Hepatocyte (in vitro differentiated cells): ENCODE data around the gene DHRS1. TPM values are rescaled to one million over a fixed set of nuclear protein-coding genes. Genes with fewer than 3 reads are reported as not detected.
"Not testable (repeated sequence)": the region's sequence is repeated elsewhere in the genome, so short reads cannot be mapped to it uniquely, and the experiment has no call there.

Experiments used
- DNase-seq: peaks from one replicate; pipeline ENCODE4 v3.0.0-alpha.2; 2016; ENCODE audit warnings: low spot score
- H2AFZ ChIP-seq: fragments of 200-600 bp; sonication (generic); 2 replicates; pipeline ENCODE4 v1.6.0; 2016; ENCODE audit warnings: antibody characterized with exemption, mild to moderate bottlenecking
- H3K27ac ChIP-seq: fragments of 200-600 bp; sonication (generic); 2 replicates; pipeline ENCODE4 v1.5.1; 2016; ENCODE audit warnings: mild to moderate bottlenecking
- H3K27me3 ChIP-seq: fragments of 200-600 bp; sonication (generic); 2 replicates; pipeline ENCODE4 v1.6.1; 2016
- H3K36me3 ChIP-seq: fragments of 200-600 bp; sonication (generic); replicated peaks from 2 replicates; pipeline ENCODE4 v1.5.1; 2016; ENCODE audit warnings: low read depth; ENCODE audit not compliant: insufficient read depth
- H3K4me1 ChIP-seq: fragments of 200-600 bp; sonication (generic); 2 replicates; pipeline ENCODE4 v1.5.1; 2016; ENCODE audit warnings: mild to moderate bottlenecking, moderate library complexity; ENCODE audit not compliant: insufficient read depth
- H3K4me2 ChIP-seq: fragments of 200-600 bp; sonication (generic); 2 replicates; pipeline ENCODE4 v1.6.0; 2016
- H3K4me3 ChIP-seq: fragments of 200-600 bp; sonication (generic); 2 replicates; pipeline ENCODE4 v1.5.1; 2016; ENCODE audit warnings: mild to moderate bottlenecking
- H3K79me2 ChIP-seq: fragments of 200-600 bp; sonication (generic); 2 replicates; pipeline ENCODE4 v1.6.0; 2017; ENCODE audit warnings: mild to moderate bottlenecking
- H3K9me2 ChIP-seq: fragments of 200-600 bp; sonication (generic); replicated peaks from 2 replicates; pipeline ENCODE4 v1.6.0; 2017; ENCODE audit warnings: mild to moderate bottlenecking; ENCODE audit not compliant: insufficient read depth
- H3K9me3 ChIP-seq: fragments of 200-600 bp; sonication (generic); 2 replicates; pipeline ENCODE4 v1.5.1; 2016; ENCODE audit warnings: low read depth, mild to moderate bottlenecking
- H4K20me1 ChIP-seq: fragments of 200-600 bp; sonication (generic); 2 replicates; pipeline ENCODE4 v1.6.0; 2016; ENCODE audit warnings: mild to moderate bottlenecking; ENCODE audit not compliant: insufficient read depth, poor library complexity, severe bottlenecking
- EZH2 ChIP-seq: fragments of 200-600 bp; sonication (generic); IDR thresholded peaks from 2 replicates; pipeline ENCODE4 v1.6.1; 2016; ENCODE audit warnings: antibody characterized with exemption, mild to moderate bottlenecking, borderline replicate concordance
- EZH2phosphoT487 ChIP-seq: fragments of 200-600 bp; sonication (generic); IDR thresholded peaks from one replicate; pipeline ENCODE4 v1.6.1; 2018; ENCODE audit warnings: antibody characterized with exemption, mild to moderate bottlenecking, low read depth, moderate library complexity; ENCODE audit not compliant: unreplicated experiment, severe bottlenecking
- WGBS: methylation state at CpG from one replicate; pipeline ENCODE4 v1.1.6; 2016; ENCODE audit warnings: low lambda C conversion rate; ENCODE audit errors: missing lambda C conversion rate; 5-methylcytosine and 5-hydroxymethylcytosine counted together
- polyA plus RNA-seq: library from polyadenylated mRNA; unstranded; fragments of >200 nt; fragmentation: Nextera tagmentation; extraction: Ambion mirVana; gene quantifications from 2 replicates; pipeline ENCODE4 v1.2.1, GENCODE V29; 2016
- total RNA-seq: library from RNA; depleted of rRNA; stranded (reverse); fragments of >200 nt; gene quantifications from 2 replicates; pipeline ENCODE4 v1.2.3, GENCODE V29; 2014
- TF ChIP-seq, protein P1 (sequence below): fragments of 200-600 bp; sonication (generic); IDR thresholded peaks from 2 replicates; pipeline ENCODE4 v1.5.1; 2016; ENCODE audit warnings: antibody characterized with exemption, mild to moderate bottlenecking; ENCODE audit not compliant: poor library complexity

DHRS1 gene
- total and polyA plus RNA-seq, 2 experiments from 2014 or later: 23.0 to 39.5 TPM

DNA sequence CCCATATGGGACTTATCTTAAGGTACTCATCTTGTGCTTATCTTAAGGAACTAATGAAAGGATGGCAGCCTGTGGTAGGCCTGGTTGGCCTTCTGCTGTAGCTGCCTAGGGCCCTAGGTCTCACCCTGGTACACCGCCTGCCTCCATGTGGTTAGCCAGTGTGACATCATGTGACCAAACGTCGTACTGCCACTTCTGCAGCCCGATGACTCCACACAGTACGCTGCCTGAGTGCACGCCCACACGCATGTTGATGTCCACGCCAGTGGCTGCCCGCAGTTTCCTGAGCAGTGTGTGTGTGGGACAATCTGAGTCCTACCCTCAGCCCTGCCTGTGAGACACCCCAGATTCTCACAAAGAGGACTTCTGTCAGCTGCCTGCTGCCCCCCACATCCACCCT lies 30.2 kb upstream of the DHRS1 start:
- no peak for DNase-seq
- no peaks in the 10 kb centered on the region for H3K9me2 ChIP-seq

DNA sequence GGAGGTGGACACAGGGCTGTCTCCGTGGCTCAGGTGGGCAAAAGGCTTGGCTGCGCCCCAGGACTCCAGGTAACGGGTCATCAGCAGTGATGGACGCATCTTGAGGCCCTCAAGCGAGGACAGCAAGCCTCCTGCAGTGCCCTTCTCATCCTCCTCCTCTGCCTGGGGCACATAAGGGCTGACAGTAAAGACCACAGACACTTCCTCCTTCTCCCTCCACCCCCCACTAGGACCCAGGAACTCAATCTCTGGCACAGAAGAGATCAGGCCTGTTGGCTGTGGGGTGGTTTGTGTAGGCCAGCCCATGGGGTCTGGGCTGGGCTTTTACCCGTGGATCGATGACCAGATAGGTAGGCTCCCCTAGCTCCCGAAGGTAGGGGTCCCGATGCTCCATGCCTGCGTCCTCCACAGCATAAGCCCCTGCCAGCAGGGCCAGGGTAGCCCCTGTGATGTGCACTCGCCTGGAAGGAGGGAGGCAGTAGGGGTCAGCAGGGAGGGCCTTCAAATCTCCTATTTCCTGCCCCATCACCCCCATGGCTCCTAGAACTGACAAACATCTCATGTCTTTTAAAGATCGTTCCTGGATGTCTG lies 29.6 kb upstream of the DHRS1 start:
- Histone ChIP-seq H3K9me2 (no peaks in the 10 kb centered on the region), H3K4me1 (peaks cover 18% of the 10 kb centered on the region), H3K27me3 (peaks cover 10% of the 10 kb centered on the region), H4K20me1 (no peaks in the 10 kb centered on the region), H2AFZ (no peak overlapping the region), H3K4me2 (no peak overlapping the region), H3K9me3 (no peaks in the 10 kb centered on the region), H3K27ac (no peak overlapping the region), H3K36me3 (no peaks in the 10 kb centered on the region), H3K4me3 (no peak overlapping the region), H3K79me2 (no peaks in the 10 kb centered on the region)
- no peak for TF ChIP-seq EZH2phosphoT487
- no peak for TF ChIP-seq EZH2
- TF ChIP-seq, protein P1, sequence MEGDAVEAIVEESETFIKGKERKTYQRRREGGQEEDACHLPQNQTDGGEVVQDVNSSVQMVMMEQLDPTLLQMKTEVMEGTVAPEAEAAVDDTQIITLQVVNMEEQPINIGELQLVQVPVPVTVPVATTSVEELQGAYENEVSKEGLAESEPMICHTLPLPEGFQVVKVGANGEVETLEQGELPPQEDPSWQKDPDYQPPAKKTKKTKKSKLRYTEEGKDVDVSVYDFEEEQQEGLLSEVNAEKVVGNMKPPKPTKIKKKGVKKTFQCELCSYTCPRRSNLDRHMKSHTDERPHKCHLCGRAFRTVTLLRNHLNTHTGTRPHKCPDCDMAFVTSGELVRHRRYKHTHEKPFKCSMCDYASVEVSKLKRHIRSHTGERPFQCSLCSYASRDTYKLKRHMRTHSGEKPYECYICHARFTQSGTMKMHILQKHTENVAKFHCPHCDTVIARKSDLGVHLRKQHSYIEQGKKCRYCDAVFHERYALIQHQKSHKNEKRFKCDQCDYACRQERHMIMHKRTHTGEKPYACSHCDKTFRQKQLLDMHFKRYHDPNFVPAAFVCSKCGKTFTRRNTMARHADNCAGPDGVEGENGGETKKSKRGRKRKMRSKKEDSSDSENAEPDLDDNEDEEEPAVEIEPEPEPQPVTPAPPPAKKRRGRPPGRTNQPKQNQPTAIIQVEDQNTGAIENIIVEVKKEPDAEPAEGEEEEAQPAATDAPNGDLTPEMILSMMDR: no peak
- DNase-seq: no peak
- 86% methylated on average over 12 of the region's 12 CpGs for WGBS

More for the DNA sequence above, 30.2 kb upstream of the DHRS1 start:
- no peak overlapping the region for H2AFZ ChIP-seq
- H3K9me3 ChIP-seq: no peaks in the 10 kb centered on the region
- peaks cover 15% of the 10 kb centered on the region for H3K27me3 ChIP-seq
- no peak for TF ChIP-seq EZH2phosphoT487
- TF ChIP-seq, protein P1: no peak
- no peak for TF ChIP-seq EZH2
- H4K20me1 ChIP-seq: no peaks in the 10 kb centered on the region
- no peak overlapping the region for H3K4me2 ChIP-seq
- WGBS: 87% methylated on average over 9 of the region's 9 CpGs
- H3K27ac ChIP-seq: no peak overlapping the region
- no peaks in the 10 kb centered on the region for H3K36me3 ChIP-seq
- H3K4me3 ChIP-seq: no peak overlapping the region
- peaks cover 24% of the 10 kb centered on the region for H3K4me1 ChIP-seq
- no peaks in the 10 kb centered on the region for H3K79me2 ChIP-seq

DNA sequence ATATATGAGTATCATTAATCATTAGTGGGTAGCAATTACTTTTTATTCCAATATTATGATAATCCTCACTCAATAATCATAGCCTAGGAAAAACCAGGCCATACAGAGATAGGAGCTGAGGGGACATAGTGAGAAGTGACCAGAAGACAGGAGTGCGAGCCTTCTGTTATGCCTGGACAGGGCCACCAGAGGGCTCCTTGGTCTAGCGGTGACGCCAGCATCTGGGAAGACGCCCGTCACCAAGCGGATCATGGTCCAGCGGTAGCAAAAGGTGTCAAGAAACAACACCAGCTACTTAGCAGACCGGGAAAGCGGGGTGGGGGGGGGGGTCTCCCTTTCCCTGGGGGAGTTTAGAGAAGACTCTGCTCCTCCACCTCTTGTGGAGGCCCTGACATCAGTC lies 28.3 kb upstream of the DHRS1 start:
- not testable (repeated sequence) for H3K79me2 ChIP-seq, H3K9me3 ChIP-seq, H3K27me3 ChIP-seq, DNase-seq, H3K4me2 ChIP-seq, H3K27ac ChIP-seq, H3K36me3 ChIP-seq, H3K4me3 ChIP-seq, H3K4me1 ChIP-seq, H4K20me1 ChIP-seq, H2AFZ ChIP-seq, H3K9me2 ChIP-seq
- TF ChIP-seq, protein P1: peak; percentile 63
- WGBS: 8% methylated on average over 9 of the region's 9 CpGs

DNA sequence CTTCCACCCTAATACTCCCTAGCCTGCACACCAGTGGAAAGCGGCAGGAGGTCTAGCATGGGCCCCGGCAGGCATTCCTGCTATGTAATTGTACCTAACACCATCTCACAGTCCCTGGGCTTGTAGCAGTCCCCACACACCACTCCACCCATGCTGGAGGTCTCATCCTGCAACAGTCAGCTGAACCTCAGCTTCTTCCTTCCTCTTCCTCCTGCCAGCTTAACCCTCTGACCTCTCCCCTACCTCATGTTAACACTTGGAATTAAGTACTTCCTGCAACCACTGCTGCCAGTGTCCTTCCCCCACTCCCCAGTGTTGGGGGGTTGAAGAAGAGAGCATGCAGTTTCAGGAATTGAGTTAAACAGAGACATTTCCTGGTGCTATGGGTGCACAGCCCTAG lies 27.7 kb upstream of the DHRS1 start:
- no peak overlapping the region for H3K4me2 ChIP-seq
- no peak overlapping the region for H3K27ac ChIP-seq
- no peaks in the 10 kb centered on the region for H3K9me2 ChIP-seq
- no peak overlapping the region for H2AFZ ChIP-seq
- no peak for DNase-seq
- WGBS: 77% methylated on average over 2 of the region's 2 CpGs
- no peaks in the 10 kb centered on the region for H3K79me2 ChIP-seq
- no peaks in the 10 kb centered on the region for H4K20me1 ChIP-seq
- H3K4me3 ChIP-seq: no peak overlapping the region
- no peaks in the 10 kb centered on the region for H3K36me3 ChIP-seq
- H3K4me1 ChIP-seq: peaks cover under 1% of the 10 kb centered on the region
- no peaks in the 10 kb centered on the region for H3K9me3 ChIP-seq
- no peaks in the 10 kb centered on the region for H3K27me3 ChIP-seq
- TF ChIP-seq EZH2 (no peak), EZH2phosphoT487 (no peak)
- TF ChIP-seq, protein P1: no peak
